SK-N-SH (cell line): ENCODE measurements around the gene ALDOB. TPM values are rescaled to one million over a fixed set of nuclear protein-coding genes. Genes with fewer than 3 reads are reported as not detected.

Experiments
- CTCF ChIA-PET: fragments of 300-600, 350-600 bp; formaldehyde crosslinking; extraction: SDS; loops from one replicate; lab custom pipeline; 2021; lab: Yijun Ruan, JAX
- POLR2A ChIA-PET: fragments of 350-600 bp; sonication (Branson Sonifier 250); formaldehyde crosslinking; extraction: SDS; loops from one replicate; lab custom pipeline; 2020; ENCODE audit warnings: antibody characterized with exemption, inconsistent platforms; lab: Yijun Ruan, JAX
- DNase-seq: peaks from one replicate; pipeline ENCODE4 v3.0.0; 2012
- H2AFZ ChIP-seq: fragments of 200-600 bp; sonication (generic); 2 replicates; pipeline ENCODE4 v1.8.1; 2016; ENCODE audit warnings: antibody characterized with exemption, mild to moderate bottlenecking, low read depth
- H3F3A ChIP-seq: fragments of 200-600 bp; sonication (generic); replicated peaks from 2 replicates; pipeline ENCODE3; 2016; ENCODE audit warnings: antibody characterized with exemption, mild to moderate bottlenecking; ENCODE audit not compliant: insufficient read depth
- H3K27ac ChIP-seq, 2 experiments: fragments of 200-500 bp in 1 of 2; fragments of 200-600 bp in 1 of 2; sonication (Bioruptor generic) in 1 of 2; sonication (generic), shearing (Covaris generic) in 1 of 2; 2 replicates each; pipeline versions ENCODE4 v1.5.1 to v1.6.1; 2014 to 2016; ENCODE audit warnings: low read depth in 2 of 2, inconsistent platforms in 1 of 2, low read length in 1 of 2, mild to moderate bottlenecking in 1 of 2, mixed read lengths in 1 of 2
- H3K27me3 ChIP-seq: fragments of 200-600 bp; sonication (generic), shearing (Covaris generic); 2 replicates; pipeline ENCODE4 v1.6.1; 2016; ENCODE audit warnings: mixed run types; ENCODE audit not compliant: insufficient read depth
- H3K36me3 ChIP-seq, 2 experiments: fragments of 200-500 bp in 1 of 2; fragments of 200-600 bp in 1 of 2; sonication (Bioruptor generic) in 1 of 2; sonication (generic) in 1 of 2; replicated peaks in 1 of 2; 2 replicates each; pipeline versions ENCODE3 to v1.5.1; 2014 to 2016; ENCODE audit warnings: low read length in 1 of 2, mild to moderate bottlenecking in 1 of 2; ENCODE audit not compliant: insufficient read depth in 2 of 2, control insufficient read depth in 1 of 2
- H3K4me1 ChIP-seq, 2 experiments: fragments of 200-500 bp in 1 of 2; fragments of 200-600 bp in 1 of 2; sonication (Bioruptor generic) in 1 of 2; sonication (generic), shearing (Covaris generic) in 1 of 2; 2 replicates each; pipeline versions ENCODE4 v1.5.1 to v1.6.1; 2014 to 2016; ENCODE audit warnings: low read depth in 1 of 2, low read length in 1 of 2, mixed run types in 1 of 2; ENCODE audit not compliant: insufficient read depth in 2 of 2, control insufficient read depth in 1 of 2
- H3K4me2 ChIP-seq: fragments of 200-600 bp; sonication (generic), shearing (Covaris generic); 2 replicates; pipeline ENCODE4 v1.6.1; 2017; ENCODE audit warnings: mixed run types
- H3K4me3 ChIP-seq, 2 experiments: fragments of 200-500 bp in 1 of 2; fragments of 200-600 bp in 1 of 2; sonication (Bioruptor generic) in 1 of 2; sonication (generic), shearing (Covaris generic) in 1 of 2; 2 replicates each; pipeline versions ENCODE4 v1.5.1 to v1.8.1; 2014 to 2016; ENCODE audit warnings: low read depth in 2 of 2, inconsistent platforms in 1 of 2, low read length in 1 of 2, mild to moderate bottlenecking in 1 of 2, mixed read lengths in 1 of 2, moderate library complexity in 1 of 2
- H3K79me2 ChIP-seq: fragments of 200-600 bp; sonication (generic); 2 replicates; pipeline ENCODE4 v1.8.1; 2017; ENCODE audit warnings: mild to moderate bottlenecking; ENCODE audit not compliant: insufficient read depth
- H3K9ac ChIP-seq: fragments of 200-600 bp; sonication (generic); 2 replicates; pipeline ENCODE4 v1.6.1; 2017; ENCODE audit warnings: mixed run types
- H3K9me2 ChIP-seq: fragments of 200-600 bp; sonication (generic); 2 replicates; pipeline ENCODE4 v1.6.1; 2017; ENCODE audit warnings: mixed run types
- H3K9me3 ChIP-seq: fragments of 200-600 bp; sonication (generic); 2 replicates; pipeline ENCODE4 v1.6.1; 2017; ENCODE audit warnings: mixed run types, mild to moderate bottlenecking, moderate library complexity
- H4K20me1 ChIP-seq: fragments of 200-600 bp; sonication (generic); 2 replicates; pipeline ENCODE4 v1.6.1; 2017; ENCODE audit warnings: mild to moderate bottlenecking, mixed run types; ENCODE audit not compliant: insufficient read depth
- ELF1 ChIP-seq: IDR thresholded peaks from 2 replicates; pipeline ENCODE4 v1.4.0; 2012
- EP300 ChIP-seq, 2 experiments: IDR thresholded peaks; 2 replicates each; pipeline versions ENCODE4 v1.4.0 to v1.6.1; 2012; ENCODE audit warnings: borderline replicate concordance in 1 of 2, low read depth in 1 of 2, low read length in 1 of 2
- EZH2phosphoT487 ChIP-seq: fragments of 200-600 bp; sonication (generic); IDR thresholded peaks from 2 replicates; pipeline ENCODE4 v1.6.1; 2017; ENCODE audit warnings: low read depth, mixed run types, mild to moderate bottlenecking, antibody characterized with exemption, moderate library complexity, borderline replicate concordance
- FOSL2 ChIP-seq: IDR thresholded peaks from 2 replicates; pipeline ENCODE4 v1.4.0; 2012; ENCODE audit warnings: low read depth, mild to moderate bottlenecking, moderate library complexity, borderline replicate concordance
- GATA2 ChIP-seq: sonication (generic); formaldehyde crosslinking; IDR thresholded peaks from 2 replicates; pipeline ENCODE4 v1.5.0; 2020; ENCODE audit warnings: mild to moderate bottlenecking, missing genetic modification reagents
- JUND ChIP-seq: IDR thresholded peaks from 2 replicates; pipeline ENCODE4 v1.4.0; 2012
- MEF2A ChIP-seq: IDR thresholded peaks from 2 replicates; pipeline ENCODE4 v1.4.0; 2012; ENCODE audit warnings: low read depth, borderline replicate concordance
- MXI1 ChIP-seq: IDR thresholded peaks from 2 replicates; pipeline ENCODE4 v1.6.1; 2012; ENCODE audit warnings: mild to moderate bottlenecking, low read depth, low read length, improper control_type of control experiment
- POLR2AphosphoS5 ChIP-seq: IDR thresholded peaks from 2 replicates; pipeline ENCODE4 v1.6.1; 2012; ENCODE audit warnings: low read depth, low read length
- RAD21 ChIP-seq: IDR thresholded peaks from 2 replicates; pipeline ENCODE4 v1.6.1; 2012; ENCODE audit warnings: mild to moderate bottlenecking, low read length
- RCOR1 ChIP-seq: fragments of 150-350 bp; IDR thresholded peaks from 2 replicates; pipeline ENCODE4 v1.6.1; 2017; ENCODE audit warnings: antibody characterized with exemption, low read length
- RXRA ChIP-seq: IDR thresholded peaks from 2 replicates; pipeline ENCODE4 v1.4.0; 2012; ENCODE audit warnings: low read depth, mild to moderate bottlenecking, borderline replicate concordance
- SIN3A ChIP-seq: IDR thresholded peaks from 2 replicates; pipeline ENCODE4 v1.6.1; 2012; ENCODE audit warnings: low read depth, mild to moderate bottlenecking, low read length, moderate library complexity, borderline replicate concordance
- SMC3 ChIP-seq: IDR thresholded peaks from 2 replicates; pipeline ENCODE4 v1.6.1; 2012; ENCODE audit warnings: low read depth, low read length, improper control_type of control experiment
- TAF1 ChIP-seq: IDR thresholded peaks from 2 replicates; pipeline ENCODE4 v1.6.1; 2012; ENCODE audit warnings: low read depth, mild to moderate bottlenecking, low read length, moderate library complexity, borderline replicate concordance
- WGBS: methylation state at CpG from one replicate; pipeline ENCODE4 v1.1.6; 2017; ENCODE audit warnings: low lambda C conversion rate; 5-methylcytosine and 5-hydroxymethylcytosine counted together
- polyA plus RNA-seq, 3 experiments: library from polyadenylated mRNA; depleted of rRNA; stranded (reverse); fragments of >200 nt; gene quantifications; 2 replicates each; pipeline ENCODE4 v1.2.3, GENCODE V29; 2012
- TF ChIP-seq, protein P1 (sequence below): IDR thresholded peaks from 2 replicates; pipeline ENCODE4 v1.4.0; 2012; ENCODE audit warnings: low read depth
- TF ChIP-seq, protein P2 (sequence below): IDR thresholded peaks from 2 replicates; pipeline ENCODE4 v1.4.0; 2012; ENCODE audit warnings: low read depth, borderline replicate concordance
- TF ChIP-seq, protein P3 (sequence below): IDR thresholded peaks from 2 replicates; pipeline ENCODE4 v1.4.0; 2012; ENCODE audit warnings: low read depth, borderline replicate concordance
- TF ChIP-seq, protein P4 (sequence below): fragments of 150-350 bp; IDR thresholded peaks from 2 replicates; pipeline ENCODE4 v1.6.1; 2017; ENCODE audit warnings: antibody characterized with exemption, low read length, low read depth, borderline replicate concordance
- TF ChIP-seq, protein P5 (sequence below): IDR thresholded peaks from 2 replicates; pipeline ENCODE4; 2012

The ALDOB gene
- polyA plus RNA-seq, 1 of the 3 experiments (the other 2 are of a cell fraction): not detected

DNA sequence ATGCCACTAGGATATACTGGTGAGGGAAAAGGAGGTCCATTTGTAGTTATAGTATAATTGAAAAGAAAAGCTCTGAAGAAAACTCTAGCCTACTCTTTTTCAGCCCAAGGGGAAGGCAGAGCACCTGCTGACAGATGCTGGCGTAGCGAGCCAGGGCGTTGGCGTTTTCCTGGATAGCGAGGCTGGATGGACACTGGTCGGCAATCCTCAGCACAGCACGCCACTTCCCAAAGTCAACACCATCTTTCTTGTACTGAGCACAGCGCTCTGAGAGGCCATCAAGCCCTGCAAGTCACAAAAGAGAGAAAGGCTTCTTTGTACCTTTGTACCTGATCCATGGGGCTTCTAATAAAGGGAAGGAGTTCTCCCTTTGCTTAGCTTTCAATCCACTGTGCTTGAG lies 8.2 kb downstream of the ALDOB start:
- TF ChIP-seq EP300 (IDR thresholded peaks at IDR 0.05; ENCODE audit: borderline replicate concordance in 1 of 2, low read depth in 1 of 2, low read length in 1 of 2) (no peak), RCOR1 (no peak), MEF2A (no peak), POLR2AphosphoS5 (no peak), GATA2 (CRISPR knock-in tag) (no peak), RAD21 (no peak), EZH2phosphoT487 (no peak), ELF1 (no peak), TAF1 (no peak), SIN3A (no peak), MXI1 (no peak), SMC3 (no peak), RXRA (no peak), JUND (no peak), FOSL2 (no peak)
- TF ChIP-seq, protein P1, sequence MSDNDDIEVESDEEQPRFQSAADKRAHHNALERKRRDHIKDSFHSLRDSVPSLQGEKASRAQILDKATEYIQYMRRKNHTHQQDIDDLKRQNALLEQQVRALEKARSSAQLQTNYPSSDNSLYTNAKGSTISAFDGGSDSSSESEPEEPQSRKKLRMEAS: no peak
- TF ChIP-seq, protein P2, sequence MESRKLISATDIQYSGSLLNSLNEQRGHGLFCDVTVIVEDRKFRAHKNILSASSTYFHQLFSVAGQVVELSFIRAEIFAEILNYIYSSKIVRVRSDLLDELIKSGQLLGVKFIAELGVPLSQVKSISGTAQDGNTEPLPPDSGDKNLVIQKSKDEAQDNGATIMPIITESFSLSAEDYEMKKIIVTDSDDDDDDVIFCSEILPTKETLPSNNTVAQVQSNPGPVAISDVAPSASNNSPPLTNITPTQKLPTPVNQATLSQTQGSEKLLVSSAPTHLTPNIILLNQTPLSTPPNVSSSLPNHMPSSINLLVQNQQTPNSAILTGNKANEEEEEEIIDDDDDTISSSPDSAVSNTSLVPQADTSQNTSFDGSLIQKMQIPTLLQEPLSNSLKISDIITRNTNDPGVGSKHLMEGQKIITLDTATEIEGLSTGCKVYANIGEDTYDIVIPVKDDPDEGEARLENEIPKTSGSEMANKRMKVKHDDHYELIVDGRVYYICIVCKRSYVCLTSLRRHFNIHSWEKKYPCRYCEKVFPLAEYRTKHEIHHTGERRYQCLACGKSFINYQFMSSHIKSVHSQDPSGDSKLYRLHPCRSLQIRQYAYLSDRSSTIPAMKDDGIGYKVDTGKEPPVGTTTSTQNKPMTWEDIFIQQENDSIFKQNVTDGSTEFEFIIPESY: no peak
- TF ChIP-seq, protein P3, sequence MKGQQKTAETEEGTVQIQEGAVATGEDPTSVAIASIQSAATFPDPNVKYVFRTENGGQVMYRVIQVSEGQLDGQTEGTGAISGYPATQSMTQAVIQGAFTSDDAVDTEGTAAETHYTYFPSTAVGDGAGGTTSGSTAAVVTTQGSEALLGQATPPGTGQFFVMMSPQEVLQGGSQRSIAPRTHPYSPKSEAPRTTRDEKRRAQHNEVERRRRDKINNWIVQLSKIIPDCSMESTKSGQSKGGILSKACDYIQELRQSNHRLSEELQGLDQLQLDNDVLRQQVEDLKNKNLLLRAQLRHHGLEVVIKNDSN: no peak
- TF ChIP-seq, protein P4, sequence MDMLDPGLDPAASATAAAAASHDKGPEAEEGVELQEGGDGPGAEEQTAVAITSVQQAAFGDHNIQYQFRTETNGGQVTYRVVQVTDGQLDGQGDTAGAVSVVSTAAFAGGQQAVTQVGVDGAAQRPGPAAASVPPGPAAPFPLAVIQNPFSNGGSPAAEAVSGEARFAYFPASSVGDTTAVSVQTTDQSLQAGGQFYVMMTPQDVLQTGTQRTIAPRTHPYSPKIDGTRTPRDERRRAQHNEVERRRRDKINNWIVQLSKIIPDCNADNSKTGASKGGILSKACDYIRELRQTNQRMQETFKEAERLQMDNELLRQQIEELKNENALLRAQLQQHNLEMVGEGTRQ: no peak
- TF ChIP-seq, protein P5, sequence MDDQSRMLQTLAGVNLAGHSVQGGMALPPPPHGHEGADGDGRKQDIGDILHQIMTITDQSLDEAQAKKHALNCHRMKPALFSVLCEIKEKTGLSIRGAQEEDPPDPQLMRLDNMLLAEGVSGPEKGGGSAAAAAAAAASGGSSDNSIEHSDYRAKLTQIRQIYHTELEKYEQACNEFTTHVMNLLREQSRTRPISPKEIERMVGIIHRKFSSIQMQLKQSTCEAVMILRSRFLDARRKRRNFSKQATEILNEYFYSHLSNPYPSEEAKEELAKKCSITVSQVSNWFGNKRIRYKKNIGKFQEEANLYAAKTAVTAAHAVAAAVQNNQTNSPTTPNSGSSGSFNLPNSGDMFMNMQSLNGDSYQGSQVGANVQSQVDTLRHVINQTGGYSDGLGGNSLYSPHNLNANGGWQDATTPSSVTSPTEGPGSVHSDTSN: no peak
- no peaks in the 10 kb centered on the region for H3K36me3 ChIP-seq
- no peak overlapping the region for H3K4me2 ChIP-seq
- ChIA-PET CTCF (interaction anchor here (0.6 to 2.9 kb wide), 6 partner anchors 9 to 106 kb away, joined by 3 to 16 read pairs (median 4); partner anchors contain the start of gene RNF20), POLR2A (no interaction called here)
- H3K79me2 ChIP-seq: no peaks in the 10 kb centered on the region
- no peaks in the 10 kb centered on the region for H3F3A ChIP-seq
- WGBS: 54% methylated on average over 7 of the region's 8 CpGs
- no peaks in the 10 kb centered on the region for H3K9me3 ChIP-seq
- H3K9me2 ChIP-seq: no peaks in the 10 kb centered on the region
- no peaks in the 10 kb centered on the region; the same call in 1 of the 2 replicates for H3K27me3 ChIP-seq
- DNase-seq: no peak
- no peak overlapping the region for H2AFZ ChIP-seq
- H4K20me1 ChIP-seq: no peaks in the 10 kb centered on the region
- no peaks in the 10 kb centered on the region for H3K4me1 ChIP-seq
- H3K4me3 ChIP-seq: no peak overlapping the region
- H3K9ac ChIP-seq: no peak overlapping the region
- no peak overlapping the region for H3K27ac ChIP-seq
